Right lobe of liver (tissue), 4 donors: ENCODE measurements around the gene ANP32E.
"Not testable (repeated sequence)": the region's sequence is repeated elsewhere in the genome, so short reads cannot be mapped to it uniquely, and the experiment has no call there.

Experiments used
- POLR2A ChIP-seq: fragments of 450-650 bp; IDR thresholded peaks from one replicate; pipeline ENCODE4 v1.6.1; 2017; ENCODE audit warnings: antibody characterized with exemption, mild to moderate bottlenecking
- TF ChIP-seq, protein P1 (sequence below), 4 donors: fragments of 200-600 bp in 3 of 4; fragments of 450-650 bp in 1 of 4; IDR thresholded peaks; one replicate each; pipeline versions ENCODE4 v1.5.1 to v1.8.0; 2016 to 2022; ENCODE audit warnings: antibody characterized with exemption in 4 of 4, mild to moderate bottlenecking in 2 of 4
- donor health status: DM: no; HTN: no; CAD: no.
- donor health status: DM: no; HTN: no; CAD: no.
- donor health status: DM: no; HTN: yes; CAD: no.

DNA sequence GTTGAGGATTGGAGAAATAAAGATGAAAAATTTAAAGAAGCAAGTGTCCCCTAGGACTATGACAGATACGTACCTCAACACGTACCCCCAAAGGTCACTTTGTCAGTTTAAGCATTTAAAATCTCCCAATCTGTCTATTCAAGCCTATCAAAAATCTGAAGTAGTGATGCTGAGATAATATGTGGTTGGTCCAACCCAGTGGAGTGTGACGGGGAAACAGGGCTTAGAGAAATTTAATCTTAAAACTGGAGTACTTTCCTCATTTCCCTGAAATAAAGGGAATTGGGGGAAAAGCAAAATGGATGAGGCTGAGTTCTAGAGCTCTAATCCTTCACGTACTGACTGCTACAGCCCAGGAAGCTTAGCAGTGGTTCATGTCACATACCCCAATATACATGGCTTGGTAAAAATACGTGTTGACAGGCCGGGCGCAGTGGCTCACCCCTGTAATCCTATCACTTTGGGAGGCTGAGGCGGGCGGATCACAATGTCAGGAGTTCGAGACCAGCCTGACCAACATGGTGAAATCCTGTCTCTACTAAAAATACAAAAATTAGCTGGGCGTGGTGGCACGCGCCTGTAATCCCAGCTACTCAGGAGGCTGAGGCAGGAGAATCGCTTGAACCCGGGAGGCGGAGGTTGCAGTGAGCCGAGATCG lies 21.7 kb downstream of the ANP32E start:
- TF ChIP-seq, protein P1, sequence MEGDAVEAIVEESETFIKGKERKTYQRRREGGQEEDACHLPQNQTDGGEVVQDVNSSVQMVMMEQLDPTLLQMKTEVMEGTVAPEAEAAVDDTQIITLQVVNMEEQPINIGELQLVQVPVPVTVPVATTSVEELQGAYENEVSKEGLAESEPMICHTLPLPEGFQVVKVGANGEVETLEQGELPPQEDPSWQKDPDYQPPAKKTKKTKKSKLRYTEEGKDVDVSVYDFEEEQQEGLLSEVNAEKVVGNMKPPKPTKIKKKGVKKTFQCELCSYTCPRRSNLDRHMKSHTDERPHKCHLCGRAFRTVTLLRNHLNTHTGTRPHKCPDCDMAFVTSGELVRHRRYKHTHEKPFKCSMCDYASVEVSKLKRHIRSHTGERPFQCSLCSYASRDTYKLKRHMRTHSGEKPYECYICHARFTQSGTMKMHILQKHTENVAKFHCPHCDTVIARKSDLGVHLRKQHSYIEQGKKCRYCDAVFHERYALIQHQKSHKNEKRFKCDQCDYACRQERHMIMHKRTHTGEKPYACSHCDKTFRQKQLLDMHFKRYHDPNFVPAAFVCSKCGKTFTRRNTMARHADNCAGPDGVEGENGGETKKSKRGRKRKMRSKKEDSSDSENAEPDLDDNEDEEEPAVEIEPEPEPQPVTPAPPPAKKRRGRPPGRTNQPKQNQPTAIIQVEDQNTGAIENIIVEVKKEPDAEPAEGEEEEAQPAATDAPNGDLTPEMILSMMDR (IDR thresholded peaks at IDR 0.05): not testable (repeated sequence)
- TF ChIP-seq POLR2A: not testable (repeated sequence)
